CD4-positive, CD25-positive, alpha-beta regulatory T cell (primary cell): ENCODE data around the gene PARN. TPM values are rescaled to one million over a fixed set of nuclear protein-coding genes. Genes with fewer than 3 reads are reported as not detected.
"Not testable (repeated sequence)": the region's sequence is repeated elsewhere in the genome, so short reads cannot be mapped to it uniquely, and the experiment has no call there.

Source experiments
- ATAC-seq, 2 donors: fragments of 150-1000 bp; cut with Tn5 transposase; one replicate each; pipeline ENCODE4 v1.10.0; 2021; ENCODE audit warnings: low read depth in 2 of 2, moderate number of reproducible peaks in 2 of 2, moderate library complexity in 1 of 2
- DNase-seq, 3 donors: peaks; one replicate each; pipeline versions ENCODE4 v3.0.0 to v3.0.0-alpha.2; 2012 to 2022; ENCODE audit warnings: mixed read lengths in 1 of 3
- H3K27ac ChIP-seq: one replicate; pipeline ENCODE4 v1.7.0; 2013; ENCODE audit warnings: mild to moderate bottlenecking, low read length; ENCODE audit not compliant: insufficient read depth, poor library complexity, severe bottlenecking
- H3K27me3 ChIP-seq: one replicate; pipeline ENCODE4 v1.7.0; 2013; ENCODE audit warnings: low read length; ENCODE audit not compliant: control insufficient read depth, insufficient read depth
- H3K36me3 ChIP-seq: one replicate; pipeline ENCODE4 v1.7.0; 2013; ENCODE audit warnings: mild to moderate bottlenecking, low read length, moderate library complexity; ENCODE audit not compliant: control insufficient read depth, insufficient read depth
- H3K4me1 ChIP-seq: 2 replicates; pipeline ENCODE4 v1.7.0; 2013; ENCODE audit warnings: mild to moderate bottlenecking, low read length; ENCODE audit not compliant: insufficient read depth, control insufficient read depth, poor library complexity, severe bottlenecking
- H3K4me3 ChIP-seq: one replicate; pipeline ENCODE4 v1.7.0; 2013; ENCODE audit warnings: low read depth, mild to moderate bottlenecking, low read length, moderate library complexity
- H3K9me3 ChIP-seq, 2 experiments: 1 replicate in 1 of 2; 2 replicates in 1 of 2; pipeline ENCODE4 v1.7.0; 2013; ENCODE audit warnings: low read length in 2 of 2, mild to moderate bottlenecking in 1 of 2, moderate library complexity in 1 of 2; ENCODE audit not compliant: control insufficient read depth in 2 of 2
- H3K27ac Mint-ChIP-seq, 3 donors: one replicate each; pipeline ENCODE4 v1.8.0; 2020 to 2022; ENCODE audit warnings: mild to moderate bottlenecking in 3 of 3, mixed read lengths in 3 of 3, moderate library complexity in 2 of 3
- H3K27me3 Mint-ChIP-seq: one replicate; pipeline ENCODE4 v1.8.0; 2022; ENCODE audit warnings: mild to moderate bottlenecking, mixed read lengths
- H3K36me3 Mint-ChIP-seq: one replicate; pipeline ENCODE4 v1.8.0; 2020; ENCODE audit warnings: mixed read lengths
- H3K4me1 Mint-ChIP-seq, 4 donors: one replicate each; pipeline ENCODE4 v1.8.0; 2020 to 2022; ENCODE audit warnings: mixed read lengths in 4 of 4, mild to moderate bottlenecking in 1 of 4
- H3K4me3 Mint-ChIP-seq, 4 donors: one replicate each; pipeline ENCODE4 v1.8.0; 2020 to 2022; ENCODE audit warnings: mild to moderate bottlenecking in 4 of 4, mixed read lengths in 4 of 4, moderate library complexity in 3 of 4
- H3K9me3 Mint-ChIP-seq, 7 donors: one replicate each; pipeline ENCODE4 v1.8.0; 2020 to 2022; ENCODE audit warnings: mixed read lengths in 7 of 7, mild to moderate bottlenecking in 3 of 7, moderate library complexity in 2 of 7
- polyA plus RNA-seq, 4 donors: library from polyadenylated mRNA; unstranded; fragments of 300-500 nt; fragmentation: Illumina TruSeq; gene quantifications; one replicate each; pipeline ENCODE4 v1.2.3, GENCODE V29; 2021
- total RNA-seq: library from RNA; stranded (reverse); gene quantifications from one replicate; pipeline ENCODE4 v1.2.3, GENCODE V29; 2022

Gene PARN
- total and polyA plus RNA-seq, 5 donors from 2014 or later: 36.2 to 50.9 (median 46.6) TPM

DNA sequence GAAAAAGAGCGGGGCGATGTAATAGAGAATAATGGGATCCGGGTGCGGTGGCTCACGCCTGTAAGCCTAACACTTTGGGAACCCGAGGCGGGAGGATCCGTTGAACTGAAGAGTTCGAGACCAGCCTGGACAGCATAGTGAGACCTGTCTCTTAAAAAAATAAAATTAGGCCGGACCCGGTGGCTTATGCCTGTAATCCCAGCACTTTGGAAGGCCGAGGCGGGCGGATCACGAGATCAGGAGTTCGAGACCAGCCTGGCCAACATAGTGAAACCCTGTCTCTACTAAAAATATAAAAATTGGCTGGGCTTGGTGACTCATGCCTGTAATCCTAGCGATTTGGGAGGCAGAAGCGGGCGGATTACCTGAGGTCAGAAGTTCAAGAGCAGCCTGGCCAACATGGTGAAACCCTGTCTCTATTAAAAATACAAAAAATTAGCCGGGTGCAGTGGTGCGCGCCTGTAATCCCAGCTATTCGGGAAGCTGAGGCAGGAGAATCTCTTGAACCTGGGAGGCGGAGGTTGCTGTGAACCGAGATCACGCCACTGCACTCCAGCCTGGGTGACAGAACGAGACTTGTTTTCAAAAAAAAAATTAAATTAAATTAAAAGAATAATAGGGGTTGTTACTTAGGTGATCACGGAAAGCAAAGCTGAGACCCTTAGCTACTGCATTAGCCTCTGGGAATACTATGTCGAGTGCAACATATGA lies 715 bp upstream of the PARN start:
- not testable (repeated sequence) for H3K9me3 Mint-ChIP-seq, ATAC-seq, H3K36me3 Mint-ChIP-seq, DNase-seq, H3K27me3 Mint-ChIP-seq, H3K27me3 ChIP-seq, H3K9me3 ChIP-seq
- Mint-ChIP-seq H3K4me1 (peaks cover 32 to 76% (median 51%) of the 10 kb centered on the region in 4 donors), H3K4me3 (peak overlapping the region; percentile 90 to 100 (median 94)), H3K27ac (peak overlapping the region; percentile 91 to 99 (median 97))
- peaks cover 18% of the 10 kb centered on the region for H3K36me3 ChIP-seq
- H3K27ac ChIP-seq: peak overlapping the region; percentile 93
- H3K4me3 ChIP-seq: peak overlapping the region; percentile 59
- peaks cover 65% of the 10 kb centered on the region for H3K4me1 ChIP-seq

- DNase-seq: no peak
- Histone ChIP-seq H3K27ac (peak overlapping the region; percentile 93), H3K9me3 (no peaks in the 10 kb centered on the region), H3K4me3 (peak overlapping the region; percentile 81), H3K36me3 (peaks cover 29% of the 10 kb centered on the region), H3K27me3 (no peaks in the 10 kb centered on the region), H3K4me1 (peaks cover 53% of the 10 kb centered on the region)
- Mint-ChIP-seq H3K9me3 (peaks cover 0 to 4% (median 0%) of the 10 kb centered on the region in 7 donors), H3K36me3 (peaks cover 14% of the 10 kb centered on the region), H3K27me3 (peaks cover 4% of the 10 kb centered on the region), H3K4me1 (peaks cover 33 to 68% (median 45%) of the 10 kb centered on the region in 4 donors), H3K4me3 (peak overlapping the region; percentile 90 to 95 (median 93)), H3K27ac (peak overlapping the region; percentile 95 to 99 (median 98))
- no peak for ATAC-seq
These were observed 495 bp downstream of the PARN start for GRCh38 chr16:14629612-14629918.

- Histone ChIP-seq H3K9me3 (no peaks in the 10 kb centered on the region), H3K27ac (peak overlapping the region; percentile 93), H3K27me3 (no peaks in the 10 kb centered on the region), H3K4me1 (peaks cover 47% of the 10 kb centered on the region), H3K36me3 (peaks cover 30% of the 10 kb centered on the region), H3K4me3 (peak overlapping the region; percentile 81)
- Mint-ChIP-seq H3K4me1 (peaks cover 30 to 65% (median 41%) of the 10 kb centered on the region in 4 donors), H3K9me3 (peaks cover 0 to 4% (median 0%) of the 10 kb centered on the region in 7 donors), H3K36me3 (peaks cover 18% of the 10 kb centered on the region), H3K4me3 (peak overlapping the region; percentile 90 to 95 (median 93)), H3K27me3 (peaks cover 4% of the 10 kb centered on the region), H3K27ac (peak overlapping the region; percentile 95 to 99 (median 98))
- DNase-seq: peak in 2 of 3 donors; percentile 3 to 10
- no peak for ATAC-seq
These were observed 1.1 kb downstream of the PARN start for GRCh38 chr16:14628806-14629611.

- Histone ChIP-seq H3K36me3 (peaks cover 46% of the 10 kb centered on the region), H3K27ac (no peak overlapping the region), H3K9me3 (no peaks in the 10 kb centered on the region), H3K4me3 (no peak overlapping the region), H3K4me1 (peaks cover 35% of the 10 kb centered on the region), H3K27me3 (no peaks in the 10 kb centered on the region)
- Mint-ChIP-seq H3K9me3 (peaks cover 0 to 4% (median 0%) of the 10 kb centered on the region in 7 donors), H3K27ac (peak overlapping the region in 1 of 3 donors; percentile 75), H3K4me3 (peak overlapping the region in 2 of 4 donors; percentile 15 to 75), H3K4me1 (peaks cover 25 to 54% (median 38%) of the 10 kb centered on the region in 4 donors), H3K27me3 (no peaks in the 10 kb centered on the region), H3K36me3 (peaks cover 24% of the 10 kb centered on the region)
- ATAC-seq (no peak), DNase-seq (no peak)
These were observed 3.0 kb downstream of the PARN start for GRCh38 chr16:14627078-14627477.

- no peak overlapping the region for H3K4me3 Mint-ChIP-seq
- H3K4me3 ChIP-seq: no peak overlapping the region
- no peak for DNase-seq
- H3K9me3 Mint-ChIP-seq: no peaks in the 10 kb centered on the region
- H3K27me3 Mint-ChIP-seq: no peaks in the 10 kb centered on the region
- ATAC-seq: no peak
- H3K36me3 Mint-ChIP-seq: peaks cover 24% of the 10 kb centered on the region
- peak overlapping the region in 1 of 3 donors; percentile 67 for H3K27ac Mint-ChIP-seq
- H3K27me3 ChIP-seq: no peaks in the 10 kb centered on the region
- no peaks in the 10 kb centered on the region for H3K4me1 ChIP-seq
- H3K36me3 ChIP-seq: peaks cover 60% of the 10 kb centered on the region
- no peak overlapping the region for H3K27ac ChIP-seq
- H3K9me3 ChIP-seq: no peaks in the 10 kb centered on the region
- H3K4me1 Mint-ChIP-seq: peaks cover 4 to 12% (median 8%) of the 10 kb centered on the region in 4 donors
These were observed 11.5 kb downstream of the PARN start for GRCh38 chr16:14618566-14618965.

DNA sequence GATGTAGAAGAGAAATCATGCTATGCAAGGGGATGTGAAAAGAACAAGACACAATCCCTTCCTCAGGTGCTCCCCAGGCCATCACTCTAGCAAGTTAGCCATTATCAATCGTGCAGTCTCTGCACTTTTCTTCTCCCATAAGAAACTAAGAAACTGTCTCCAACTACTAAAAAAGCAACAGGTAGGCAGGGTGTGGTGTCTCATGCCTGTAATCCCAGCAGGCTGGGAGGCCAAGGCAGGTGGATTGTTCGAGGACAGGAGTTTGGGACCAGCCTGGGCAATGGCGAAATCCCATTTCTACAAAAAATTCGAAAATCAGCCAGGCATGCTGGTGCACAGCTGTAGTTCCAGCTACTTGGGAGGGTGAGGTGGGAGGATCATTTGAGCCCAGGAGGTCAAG lies 13.8 kb downstream of the PARN start:
- Histone ChIP-seq H3K27me3 (no peaks in the 10 kb centered on the region), H3K27ac (no peak overlapping the region), H3K36me3 (peaks cover 47% of the 10 kb centered on the region), H3K4me1 (no peaks in the 10 kb centered on the region), H3K9me3 (no peaks in the 10 kb centered on the region), H3K4me3 (no peak overlapping the region)
- H3K36me3 Mint-ChIP-seq: peaks cover 28% of the 10 kb centered on the region
- H3K27ac Mint-ChIP-seq: no peak overlapping the region
- H3K4me1 Mint-ChIP-seq: peaks cover 4 to 10% (median 5%) of the 10 kb centered on the region in 4 donors
- H3K4me3 Mint-ChIP-seq: no peak overlapping the region
- ATAC-seq (no peak), DNase-seq (no peak)
- no peaks in the 10 kb centered on the region for H3K9me3 Mint-ChIP-seq
- H3K27me3 Mint-ChIP-seq: no peaks in the 10 kb centered on the region

DNA sequence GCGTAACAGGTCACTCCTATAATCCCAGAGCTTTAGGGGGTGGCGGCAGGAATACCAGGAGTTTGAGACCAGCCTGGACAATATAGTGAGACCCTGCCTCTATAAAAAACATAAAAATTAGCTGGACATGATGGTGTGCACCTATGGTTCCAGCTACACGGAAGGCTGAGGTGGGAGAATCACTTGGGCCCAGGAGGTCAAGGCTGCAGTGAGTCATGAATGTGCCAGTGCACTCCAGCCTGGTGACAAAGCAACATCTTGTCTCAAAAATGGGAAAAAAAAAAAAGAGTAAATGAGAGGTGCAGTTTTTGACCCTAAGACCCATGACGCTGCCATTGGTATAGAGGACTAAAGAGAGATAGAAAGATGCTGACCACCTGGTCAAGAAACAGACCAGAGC lies 16.1 kb downstream of the PARN start:
- no peak overlapping the region for H3K27ac ChIP-seq
- no peak for DNase-seq
- Mint-ChIP-seq H3K9me3 (no peaks in the 10 kb centered on the region), H3K36me3 (peaks cover 39% of the 10 kb centered on the region), H3K4me1 (peaks cover 0 to 7% (median 5%) of the 10 kb centered on the region in 4 donors), H3K27ac (peak overlapping the region in 1 of 3 donors; percentile 26), H3K27me3 (no peaks in the 10 kb centered on the region), H3K4me3 (no peak overlapping the region)
- no peaks in the 10 kb centered on the region for H3K27me3 ChIP-seq
- H3K36me3 ChIP-seq: peaks cover 56% of the 10 kb centered on the region
- H3K4me1 ChIP-seq: no peaks in the 10 kb centered on the region
- no peak overlapping the region for H3K4me3 ChIP-seq
- ATAC-seq: no peak
- no peaks in the 10 kb centered on the region for H3K9me3 ChIP-seq
